Ascending aorta (tissue), 2 donors: ENCODE measurements around the gene UCP1. TPM values are rescaled to one million over a fixed set of nuclear protein-coding genes. Genes with fewer than 3 reads are reported as not detected.

Source experiments
- DNase-seq, 2 donors: peaks; one replicate each; pipeline ENCODE4 v3.0.0-alpha.2; 2019; ENCODE audit warnings: low spot score in 2 of 2
- H3K27ac ChIP-seq, 2 donors: fragments of 200-600 bp; sonication (generic); one replicate each; pipeline ENCODE4 v1.5.1; 2016 to 2017; ENCODE audit warnings: mild to moderate bottlenecking in 1 of 2
- H3K27me3 ChIP-seq: fragments of 200-600 bp; sonication (generic); one replicate; pipeline ENCODE4 v1.5.1; 2017
- H3K36me3 ChIP-seq, 2 donors: fragments of 200-600 bp; sonication (generic); one replicate each; pipeline ENCODE4 v1.5.1; 2016
- H3K4me1 ChIP-seq, 2 donors: fragments of 200-600 bp; sonication (generic); one replicate each; pipeline ENCODE4 v1.5.1; 2016 to 2017; ENCODE audit warnings: mild to moderate bottlenecking in 1 of 2
- H3K4me3 ChIP-seq, 2 donors: fragments of 200-600 bp; sonication (generic); one replicate each; pipeline ENCODE4 v1.5.1; 2016 to 2017; ENCODE audit warnings: mild to moderate bottlenecking in 1 of 2
- H3K9me3 ChIP-seq, 2 donors: fragments of 200-600 bp; sonication (generic); one replicate each; pipeline ENCODE4 v1.5.1; 2016
- intact Hi-C: fragments of 100-400 bp; cut with DNase I; formaldehyde crosslinking; loops from one replicate; pipeline ENCODE4 v1.15.1; 2023
- total RNA-seq: library from RNA; depleted of rRNA; stranded (reverse); fragments of >200 nt; gene quantifications from one replicate; pipeline ENCODE4 v1.1.0, GENCODE V29; 2016
- TF ChIP-seq, protein P1 (sequence below), 3 experiments: fragments of 200-600 bp in 2 of 3; fragments of 450-650 bp in 1 of 3; sonication (generic) in 2 of 3; IDR thresholded peaks; one replicate each; pipeline ENCODE4 v1.5.1; 2016 to 2019; ENCODE audit warnings: antibody characterized with exemption in 3 of 3, mild to moderate bottlenecking in 1 of 3, moderate library complexity in 1 of 3

Gene UCP1
- total RNA-seq, 1 donor from 2014 or later, result not detected

DNA sequence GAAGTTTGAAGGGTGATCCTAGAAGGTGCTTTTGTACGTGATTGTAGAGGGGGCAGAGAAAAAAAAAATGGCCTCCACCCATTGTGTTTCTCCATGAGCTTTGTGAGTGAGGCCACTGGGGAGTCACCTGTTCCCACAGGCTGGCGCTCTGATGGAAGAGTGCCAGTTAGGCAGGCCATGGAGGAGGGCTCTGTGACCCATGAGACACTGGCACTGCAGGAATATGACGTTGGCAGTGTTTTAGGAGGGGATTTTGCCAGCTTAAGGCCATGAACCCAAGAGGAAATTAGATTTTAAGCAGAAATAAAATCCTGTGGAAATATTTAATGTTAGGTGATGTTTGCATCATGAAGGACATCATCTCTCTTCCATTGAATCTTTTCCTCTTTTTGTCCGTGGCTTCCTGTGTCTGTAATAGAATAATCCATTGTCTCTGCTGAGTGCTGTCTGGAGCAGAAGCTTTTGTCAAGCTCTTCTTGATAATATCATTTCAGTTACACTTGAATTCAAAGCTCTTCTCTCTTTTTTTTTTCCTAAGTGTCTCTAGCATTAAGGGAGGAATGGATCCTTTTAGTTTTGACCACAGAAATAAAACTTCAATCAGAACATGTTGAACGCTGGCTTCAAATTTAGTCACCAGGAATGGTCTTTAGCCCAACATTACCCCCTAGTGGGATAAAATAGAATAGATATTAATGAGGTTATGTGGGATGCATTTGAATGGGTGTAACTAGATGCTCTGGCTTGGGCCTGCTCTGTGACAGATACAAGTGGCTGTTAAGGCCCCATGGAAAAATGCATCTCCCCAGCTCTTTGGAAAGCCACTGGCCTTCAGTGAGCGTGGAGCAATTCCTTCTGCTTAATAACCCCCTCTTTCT, 41.0 kb upstream of the UCP1 start:
- H3K27ac ChIP-seq, result no peak overlapping the region
- H3K36me3 ChIP-seq, result no peaks in the 10 kb centered on the region
- H3K27me3 ChIP-seq, result no peaks in the 10 kb centered on the region
- intact Hi-C loops, result no loop called here
- no peaks in the 10 kb centered on the region for H3K4me1 ChIP-seq
- no peaks in the 10 kb centered on the region for H3K9me3 ChIP-seq
- TF ChIP-seq, protein P1, sequence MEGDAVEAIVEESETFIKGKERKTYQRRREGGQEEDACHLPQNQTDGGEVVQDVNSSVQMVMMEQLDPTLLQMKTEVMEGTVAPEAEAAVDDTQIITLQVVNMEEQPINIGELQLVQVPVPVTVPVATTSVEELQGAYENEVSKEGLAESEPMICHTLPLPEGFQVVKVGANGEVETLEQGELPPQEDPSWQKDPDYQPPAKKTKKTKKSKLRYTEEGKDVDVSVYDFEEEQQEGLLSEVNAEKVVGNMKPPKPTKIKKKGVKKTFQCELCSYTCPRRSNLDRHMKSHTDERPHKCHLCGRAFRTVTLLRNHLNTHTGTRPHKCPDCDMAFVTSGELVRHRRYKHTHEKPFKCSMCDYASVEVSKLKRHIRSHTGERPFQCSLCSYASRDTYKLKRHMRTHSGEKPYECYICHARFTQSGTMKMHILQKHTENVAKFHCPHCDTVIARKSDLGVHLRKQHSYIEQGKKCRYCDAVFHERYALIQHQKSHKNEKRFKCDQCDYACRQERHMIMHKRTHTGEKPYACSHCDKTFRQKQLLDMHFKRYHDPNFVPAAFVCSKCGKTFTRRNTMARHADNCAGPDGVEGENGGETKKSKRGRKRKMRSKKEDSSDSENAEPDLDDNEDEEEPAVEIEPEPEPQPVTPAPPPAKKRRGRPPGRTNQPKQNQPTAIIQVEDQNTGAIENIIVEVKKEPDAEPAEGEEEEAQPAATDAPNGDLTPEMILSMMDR (IDR thresholded peaks at IDR 0.05), result peak; percentile 6 to 50 (median 24)
- no peak for DNase-seq
- no peak overlapping the region for H3K4me3 ChIP-seq

DNA sequence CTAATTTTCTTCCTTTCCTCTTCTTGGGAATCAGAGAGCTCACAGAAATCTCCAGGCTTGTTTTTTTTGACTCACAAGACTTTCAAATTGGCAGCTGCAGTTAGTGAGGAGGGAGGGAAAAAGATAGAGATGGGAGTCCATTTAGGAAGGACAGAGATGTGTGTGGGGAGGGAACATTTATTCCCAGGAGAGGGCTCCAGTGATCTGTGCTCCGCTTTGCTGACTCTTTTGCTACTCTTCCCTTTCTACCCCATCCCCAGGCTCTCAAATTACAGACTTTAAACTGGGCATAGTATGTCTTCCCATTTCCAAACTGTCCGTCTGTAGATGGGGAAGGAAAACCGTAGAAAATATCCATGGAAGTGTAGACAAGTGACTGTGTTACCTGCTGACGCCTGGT, 39.1 kb upstream of the UCP1 start:
- Histone ChIP-seq H3K27ac (no peak overlapping the region), H3K4me1 (no peaks in the 10 kb centered on the region), H3K27me3 (no peaks in the 10 kb centered on the region), H3K9me3 (no peaks in the 10 kb centered on the region), H3K36me3 (no peaks in the 10 kb centered on the region), H3K4me3 (no peak overlapping the region)
- intact Hi-C loops, result no loop called here
- TF ChIP-seq, protein P1 (IDR thresholded peaks at IDR 0.05), result no peak
- no peak for DNase-seq

DNA sequence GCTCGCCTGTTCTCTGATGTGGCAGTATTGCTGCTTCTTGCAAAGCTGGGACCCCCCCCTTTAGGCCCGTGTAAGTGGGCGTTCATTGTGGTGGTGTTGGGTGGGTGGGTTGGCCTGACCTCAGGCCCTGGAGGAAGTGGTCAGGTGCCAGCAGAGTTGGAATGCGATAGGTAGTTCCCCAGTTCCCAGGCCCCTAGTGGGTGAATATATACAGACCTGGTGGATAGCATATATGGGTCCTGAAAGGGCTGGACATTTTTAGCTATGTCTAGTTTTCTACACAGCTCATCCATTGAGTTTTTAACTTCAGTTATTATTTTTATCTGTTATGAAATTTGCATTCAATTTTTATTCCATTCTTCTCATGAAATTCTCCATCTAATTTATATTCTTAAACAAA, 35.8 kb upstream of the UCP1 start:
- Histone ChIP-seq H3K27me3 (no peaks in the 10 kb centered on the region), H3K27ac (no peak overlapping the region), H3K9me3 (no peaks in the 10 kb centered on the region), H3K4me3 (no peak overlapping the region), H3K4me1 (no peaks in the 10 kb centered on the region), H3K36me3 (no peaks in the 10 kb centered on the region)
- TF ChIP-seq, protein P1 (IDR thresholded peaks at IDR 0.05), result no peak
- intact Hi-C loops, result no loop called here
- DNase-seq, result no peak

DNA sequence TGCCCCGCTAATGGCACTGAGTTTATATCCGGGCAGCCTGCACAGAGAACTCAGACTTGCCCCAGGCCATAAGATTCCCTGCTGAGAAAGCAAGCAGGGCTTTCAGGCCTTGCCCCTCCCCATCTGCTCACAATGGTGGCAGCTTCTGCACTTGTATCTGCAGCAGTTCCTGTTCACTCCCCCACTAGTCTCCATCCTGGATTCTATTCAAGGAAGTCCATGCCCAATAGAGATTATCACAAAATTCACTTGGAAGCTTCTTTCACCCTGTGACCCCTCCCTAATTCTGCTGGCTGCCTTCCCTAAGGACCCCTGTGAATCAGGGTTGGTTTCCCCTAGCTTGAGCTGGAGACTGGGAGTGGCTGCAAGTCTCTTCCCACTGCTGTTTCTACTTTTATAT, 34.5 kb upstream of the UCP1 start:
- intact Hi-C loops, result no loop called here

DNA sequence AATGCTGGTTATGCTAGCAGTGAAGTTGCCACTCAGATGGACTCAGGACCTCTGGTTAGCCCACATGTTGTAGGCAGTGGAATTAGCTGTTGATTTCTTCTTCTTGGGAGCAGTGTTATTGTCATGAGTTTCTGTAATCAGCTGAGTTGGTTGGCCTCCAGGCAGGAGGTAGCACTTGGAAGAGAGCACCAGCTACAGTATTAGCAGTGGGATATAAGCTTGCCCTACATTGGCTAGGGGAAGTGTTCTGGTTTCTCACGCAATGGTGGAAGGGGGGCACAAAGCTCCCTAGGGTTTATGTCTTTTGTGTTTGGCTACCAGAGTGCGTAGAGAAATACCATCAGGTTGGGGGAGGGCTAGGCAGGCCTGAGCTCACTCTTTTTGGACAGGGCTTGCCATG, 34.0 kb upstream of the UCP1 start:
- Histone ChIP-seq H3K4me3 (no peak overlapping the region), H3K4me1 (no peaks in the 10 kb centered on the region), H3K27ac (no peak overlapping the region), H3K9me3 (no peaks in the 10 kb centered on the region), H3K27me3 (no peaks in the 10 kb centered on the region), H3K36me3 (no peaks in the 10 kb centered on the region)
- DNase-seq, result no peak
- TF ChIP-seq, protein P1 (IDR thresholded peaks at IDR 0.05), result no peak
- intact Hi-C loops, result no loop called here

More for the DNA sequence above, 34.5 kb upstream of the UCP1 start:
- Histone ChIP-seq H3K27ac (no peak overlapping the region), H3K27me3 (no peaks in the 10 kb centered on the region), H3K36me3 (no peaks in the 10 kb centered on the region), H3K4me3 (no peak overlapping the region), H3K4me1 (no peaks in the 10 kb centered on the region), H3K9me3 (no peaks in the 10 kb centered on the region)
- TF ChIP-seq, protein P1 (IDR thresholded peaks at IDR 0.05), result no peak
- DNase-seq, result no peak
